Right lobe of liver (tissue), 6 donors: Measurements from ENCODE around the gene KRTAP4-12. TPM values are rescaled to one million over a fixed set of nuclear protein-coding genes. Genes with fewer than 3 reads are reported as not detected.

Experiments used
- ATAC-seq, 4 donors: fragments of 200-7000 bp; cut with Tn5 transposase; one replicate each; pipeline ENCODE4 v1.9.1; 2020; ENCODE audit warnings: mild to moderate bottlenecking in 4 of 4, moderate library complexity in 4 of 4
- DNase-seq, 3 donors: peaks; one replicate each; pipeline ENCODE4 v3.0.0-alpha.2; 2020
- H3K27ac ChIP-seq, 3 donors: fragments of 200-600 bp; one replicate each; pipeline ENCODE4 v1.8.0; 2022
- H3K27me3 ChIP-seq, 2 donors: fragments of 200-600 bp; one replicate each; pipeline ENCODE4 v1.8.0; 2022
- H3K36me3 ChIP-seq, 4 donors: fragments of 200-600 bp; sonication (generic) in 1 of 4; one replicate each; pipeline versions ENCODE4 v1.5.1 to v1.8.0; 2017 to 2022; ENCODE audit warnings: control low read depth in 1 of 4
- H3K4me1 ChIP-seq, 4 donors: fragments of 200-600 bp; sonication (generic) in 1 of 4; one replicate each; pipeline versions ENCODE4 v1.5.1 to v1.8.0; 2017 to 2022; ENCODE audit warnings: control low read depth in 1 of 4
- H3K4me3 ChIP-seq, 3 donors: fragments of 200-600 bp; one replicate each; pipeline ENCODE4 v1.8.0; 2022
- H3K9me3 ChIP-seq, 4 donors: fragments of 200-600 bp; sonication (generic) in 1 of 4; one replicate each; pipeline versions ENCODE4 v1.5.1 to v1.8.0; 2017 to 2022; ENCODE audit warnings: control low read depth in 1 of 4
- CTCF ChIP-seq, 4 donors: fragments of 200-600 bp in 3 of 4; fragments of 450-650 bp in 1 of 4; IDR thresholded peaks; one replicate each; pipeline versions ENCODE4 v1.5.1 to v1.8.0; 2016 to 2022; ENCODE audit warnings: antibody characterized with exemption in 4 of 4, mild to moderate bottlenecking in 2 of 4
- POLR2A ChIP-seq: fragments of 450-650 bp; IDR thresholded peaks from one replicate; pipeline ENCODE4 v1.6.1; 2017; ENCODE audit warnings: antibody characterized with exemption, mild to moderate bottlenecking
- WGBS: methylation state at CpG from one replicate; pipeline ENCODE4 v1.1.6; 2018; ENCODE audit warnings: low coverage, low lambda C conversion rate; ENCODE audit not compliant: insufficient coverage; ENCODE audit errors: missing lambda C conversion rate; 5-methylcytosine and 5-hydroxymethylcytosine counted together
- intact Hi-C, 2 donors: fragments of 100-400 bp; cut with DNase I; formaldehyde crosslinking; loops; one replicate each; pipeline versions ENCODE4 v1.11.2 to v1.14.1; 2022
- total RNA-seq, 6 experiments: library from RNA; depleted of rRNA in 2 of 6; stranded (reverse); fragments of >200 nt in 2 of 6; fragmentation: NEBNext Ultra II Directional in 3 of 6; extraction: Animal tissue kit (Norgen Biotek cat#: 25700) in 3 of 6; gene quantifications; one replicate each; pipeline versions ENCODE4 v1.1.0 to v1.2.4, GENCODE V29; 2016 to 2023
- donor health status: DM: no; HTN: yes; CAD: no.
- donor health status: DM: no; HTN: no; CAD: no.
- donor health status: DM: no; HTN: no; CAD: no.
- donor health status: DM: no; HTN: yes; CAD: no.
- donor health status: DM: no; HTN: yes; CAD: no.

Gene KRTAP4-12
- total RNA-seq, 6 experiments from 2014 or later: not detected

GRCh38 chr17:41082626-41083025 lies 41.4 kb downstream of the KRTAP4-12 start:
- Histone ChIP-seq H3K27me3 (no peaks in the 10 kb centered on the region), H3K9me3 (no peaks in the 10 kb centered on the region), H3K4me3 (no peak overlapping the region), H3K36me3 (no peaks in the 10 kb centered on the region), H3K27ac (no peak overlapping the region), H3K4me1 (no peaks in the 10 kb centered on the region)
- 21% methylated on average over 4 of the region's 4 CpGs for WGBS
- ATAC-seq: no peak
- no peak for DNase-seq
- intact Hi-C loops: no loop called here
- no peak for TF ChIP-seq POLR2A
- TF ChIP-seq CTCF (IDR thresholded peaks at IDR 0.05): no peak

GRCh38 chr17:41076788-41077187 lies 47.2 kb downstream of the KRTAP4-12 start:
- no peaks in the 10 kb centered on the region for H3K9me3 ChIP-seq
- H3K27ac ChIP-seq: no peak overlapping the region
- H3K4me3 ChIP-seq: no peak overlapping the region
- no peak for TF ChIP-seq CTCF (IDR thresholded peaks at IDR 0.05)
- TF ChIP-seq POLR2A: no peak
- H3K4me1 ChIP-seq: no peaks in the 10 kb centered on the region
- H3K36me3 ChIP-seq: no peaks in the 10 kb centered on the region
- DNase-seq (no peak), ATAC-seq (no peak)
- no peaks in the 10 kb centered on the region for H3K27me3 ChIP-seq
- intact Hi-C loops: no loop called here

DNA sequence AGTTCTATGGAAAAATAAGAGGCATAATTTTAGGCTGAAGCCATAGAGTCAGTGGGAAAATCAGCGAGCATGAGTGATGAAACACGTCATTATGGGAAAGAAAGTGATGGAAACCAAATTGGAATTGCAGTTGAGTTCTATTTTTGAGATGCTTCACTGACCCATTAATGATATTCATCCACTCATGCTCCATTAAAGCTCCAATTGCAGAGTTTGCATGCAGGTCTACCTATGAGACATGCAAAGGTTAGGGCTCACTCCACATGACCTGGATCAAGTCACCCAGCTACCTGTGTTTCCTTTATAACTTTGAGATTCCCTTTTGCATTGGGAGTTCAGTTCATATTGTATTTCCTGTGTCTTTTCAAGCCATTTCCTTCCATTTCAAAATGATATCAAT lies 50.3 kb downstream of the KRTAP4-12 start:
- Histone ChIP-seq H3K9me3 (no peaks in the 10 kb centered on the region), H3K4me1 (no peaks in the 10 kb centered on the region), H3K27ac (no peak overlapping the region), H3K27me3 (no peaks in the 10 kb centered on the region), H3K36me3 (no peaks in the 10 kb centered on the region), H3K4me3 (no peak overlapping the region)
- 73% methylated on average over 2 of the region's 2 CpGs for WGBS
- intact Hi-C loops: no loop called here
- DNase-seq: no peak
- ATAC-seq: no peak
- TF ChIP-seq POLR2A: no peak
- TF ChIP-seq CTCF (IDR thresholded peaks at IDR 0.05): no peak

Other genes starting within 250 kb of the KRTAP4-12 start
- gene KRT20, start 238.9 kb downstream of the KRTAP4-12 start, total RNA-seq: not detected
- 10 to 100 TPM in 2 of 6 experiments, 1 to 10 TPM in 1, under 1 TPM in 1, not detected in 2; 0.49 to 17.6 (median 10.0) TPM for gene KRT23, start 186.5 kb downstream of the KRTAP4-12 start, total RNA-seq
- gene KRT39, start 157.2 kb downstream of the KRTAP4-12 start, total RNA-seq: not detected
- gene KRT40, start 139.9 kb downstream of the KRTAP4-12 start, total RNA-seq: not detected
- gene KRTAP3-3, start 130.0 kb downstream of the KRTAP4-12 start, total RNA-seq: not detected
- not detected for gene KRTAP3-2, start 124.3 kb downstream of the KRTAP4-12 start, total RNA-seq
- not detected for gene KRTAP3-1, start 115.1 kb downstream of the KRTAP4-12 start, total RNA-seq
- gene KRTAP1-5, start 97.0 kb downstream of the KRTAP4-12 start, total RNA-seq: not detected
- gene KRTAP1-4, start 94.0 kb downstream of the KRTAP4-12 start, total RNA-seq: not detected
- not detected for gene KRTAP1-3, start 89.3 kb downstream of the KRTAP4-12 start, total RNA-seq
- gene KRTAP1-1, start 82.7 kb downstream of the KRTAP4-12 start, total RNA-seq: not detected
- not detected for gene KRTAP2-1, start 76.9 kb downstream of the KRTAP4-12 start, total RNA-seq
- gene KRTAP2-2, start 69.0 kb downstream of the KRTAP4-12 start, total RNA-seq: not detected
- gene KRTAP2-3, start 64.1 kb downstream of the KRTAP4-12 start, total RNA-seq: not detected
- not detected for gene KRTAP2-4, start 58.3 kb downstream of the KRTAP4-12 start, total RNA-seq
- not detected for gene KRTAP4-7, start 40.0 kb downstream of the KRTAP4-12 start, total RNA-seq
- not detected for gene KRTAP4-8, start 26.0 kb downstream of the KRTAP4-12 start, total RNA-seq
- gene KRTAP4-16, start 22.0 kb downstream of the KRTAP4-12 start, total RNA-seq: not detected
- gene KRTAP4-9, start 18.8 kb downstream of the KRTAP4-12 start, total RNA-seq: not detected
- not detected for gene KRTAP4-11, start 5.8 kb downstream of the KRTAP4-12 start, total RNA-seq
- gene KRTAP4-6, start 16.4 kb upstream of the KRTAP4-12 start, total RNA-seq: not detected
- not detected for gene KRTAP4-5, start 25.6 kb upstream of the KRTAP4-12 start, total RNA-seq
- not detected for gene KRTAP4-4, start 36.6 kb upstream of the KRTAP4-12 start, total RNA-seq
- gene KRTAP4-3, start 44.0 kb upstream of the KRTAP4-12 start, total RNA-seq: not detected
- not detected for gene KRTAP4-2, start 54.0 kb upstream of the KRTAP4-12 start, total RNA-seq
- gene KRTAP4-1, start 60.7 kb upstream of the KRTAP4-12 start, total RNA-seq: not detected
- gene KRTAP9-1, start 65.7 kb upstream of the KRTAP4-12 start, total RNA-seq: not detected
- not detected for gene KRTAP9-2, start 102.5 kb upstream of the KRTAP4-12 start, total RNA-seq
- gene KRTAP9-3, start 108.3 kb upstream of the KRTAP4-12 start, total RNA-seq: not detected
- not detected for gene KRTAP9-8, start 113.8 kb upstream of the KRTAP4-12 start, total RNA-seq
- gene KRTAP9-4, start 125.5 kb upstream of the KRTAP4-12 start, total RNA-seq: not detected
- not detected for gene KRTAP9-9, start 131.2 kb upstream of the KRTAP4-12 start, total RNA-seq
- not detected for gene KRTAP9-6, start 141.2 kb upstream of the KRTAP4-12 start, total RNA-seq
- not detected for gene KRTAP9-7, start 151.5 kb upstream of the KRTAP4-12 start, total RNA-seq
- not detected for gene KRTAP29-1, start 178.7 kb upstream of the KRTAP4-12 start, total RNA-seq
- not detected for gene KRTAP16-1, start 185.1 kb upstream of the KRTAP4-12 start, total RNA-seq
- not detected for gene KRTAP17-1, start 191.5 kb upstream of the KRTAP4-12 start, total RNA-seq
- not detected for gene KRT33A, start 226.6 kb upstream of the KRTAP4-12 start, total RNA-seq
- not detected for gene KRT33B, start 245.6 kb upstream of the KRTAP4-12 start, total RNA-seq